Lung (tissue), 12 donors: ENCODE results near the gene NTSR2. TPM values are rescaled to one million over a fixed set of nuclear protein-coding genes. Genes with fewer than 3 reads are reported as not detected.

Experiments
- ATAC-seq: fragments of 200-7000 bp; cut with Tn5 transposase; one replicate; pipeline ENCODE4 v1.9.1; 2020; ENCODE audit warnings: moderate number of reproducible peaks; ENCODE audit not compliant: insufficient read depth, low FRiP score
- DNase-seq, 3 donors: peaks; one replicate each; pipeline ENCODE4 v3.0.0-alpha.2; 2013 to 2017
- H3K27ac ChIP-seq, 2 donors: one replicate each; pipeline ENCODE4 v1.5.1; 2013; ENCODE audit warnings: mild to moderate bottlenecking in 2 of 2, moderate library complexity in 2 of 2, control low read depth in 1 of 2, inconsistent platforms in 1 of 2, low read depth in 1 of 2, low read length in 1 of 2
- H3K27me3 ChIP-seq, 3 donors: one replicate each; pipeline ENCODE4 v1.5.1; 2013; ENCODE audit warnings: low read length in 2 of 3; ENCODE audit not compliant: control insufficient read depth in 3 of 3, insufficient read depth in 3 of 3
- H3K36me3 ChIP-seq, 4 donors: one replicate each; pipeline ENCODE4 v1.5.1; 2013; ENCODE audit warnings: low read length in 4 of 4, mild to moderate bottlenecking in 1 of 4, moderate library complexity in 1 of 4; ENCODE audit not compliant: control insufficient read depth in 4 of 4, insufficient read depth in 4 of 4
- H3K4me1 ChIP-seq, 5 donors: one replicate each; pipeline ENCODE4 v1.5.1; 2013; ENCODE audit warnings: low read length in 5 of 5, mild to moderate bottlenecking in 2 of 5, moderate library complexity in 1 of 5; ENCODE audit not compliant: control insufficient read depth in 5 of 5, insufficient read depth in 5 of 5
- H3K4me3 ChIP-seq: one replicate; pipeline ENCODE4 v1.5.1; 2013; ENCODE audit warnings: mild to moderate bottlenecking, control low read depth, moderate library complexity
- H3K9ac ChIP-seq, 2 donors: one replicate each; pipeline ENCODE4 v1.5.1; 2013; ENCODE audit warnings: low read length in 2 of 2, control low read depth in 1 of 2; ENCODE audit not compliant: insufficient read depth in 1 of 2
- H3K9me3 ChIP-seq, 4 donors: one replicate each; pipeline ENCODE4 v1.5.1; 2013; ENCODE audit warnings: low read length in 3 of 4, mild to moderate bottlenecking in 1 of 4, moderate library complexity in 1 of 4; ENCODE audit not compliant: control insufficient read depth in 4 of 4, insufficient read depth in 3 of 4
- WGBS, 2 donors: extraction: QIAGEN DNeasy Blood & Tissue Kit; methylation state at CpG; one replicate each; pipeline ENCODE4 v1.1.7; 2013; 5-methylcytosine and 5-hydroxymethylcytosine counted together
- polyA plus RNA-seq, 2 donors: library from polyadenylated mRNA; stranded (reverse); fragments of 200-250 nt; gene quantifications; one replicate each; pipeline ENCODE4 v1.2.1, GENCODE V29; 2013
- total RNA-seq, 2 donors: library from RNA; depleted of rRNA in 1 of 2; stranded (reverse); fragments of >200 nt in 1 of 2; gene quantifications; one replicate each; pipeline ENCODE4 v1.2.1, GENCODE V29; 2014 to 2021
- TF ChIP-seq, protein P1 (sequence below): IDR thresholded peaks from 2 replicates; pipeline ENCODE4 v1.5.1; 2012; ENCODE audit warnings: mild to moderate bottlenecking; ENCODE audit errors: control extremely low read depth, extremely low read depth
- donor health status: control.
- donor health status: control.
- donor health status: Bipolar disorder and iron deficiency.
- donor health status: healthy.
- donor health status: DM: yes; HTN: yes; CAD: no.

The NTSR2 gene
- total and polyA plus RNA-seq, 4 donors: not detected

DNA sequence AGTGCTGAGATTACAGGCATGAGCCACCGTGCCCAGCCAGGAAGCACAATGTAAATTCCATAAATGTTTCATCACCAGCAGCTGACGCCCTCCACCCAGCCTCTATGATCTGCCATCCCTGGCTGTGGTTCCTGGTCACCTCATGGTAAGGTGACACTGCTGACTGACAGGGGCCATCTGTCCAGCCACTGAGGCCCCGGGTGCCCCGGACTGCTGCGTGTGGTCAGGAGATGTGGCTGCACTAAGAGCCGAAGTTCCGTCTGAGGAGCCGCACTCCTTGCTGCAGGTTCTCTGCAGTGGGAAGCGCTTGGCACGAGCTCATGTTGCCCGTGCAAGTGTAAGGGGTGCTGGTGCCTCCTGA is 10.9 kb downstream of the NTSR2 start:
- no peak for ATAC-seq
- Histone ChIP-seq H3K27me3 (peaks cover 0 to 4% (median 3%) of the 10 kb centered on the region in 3 donors), H3K4me1 (peaks cover 0 to 2% (median 0%) of the 10 kb centered on the region in 5 donors), H3K4me3 (no peak overlapping the region), H3K9me3 (peaks cover 0 to 12% (median 0%) of the 10 kb centered on the region in 4 donors), H3K9ac (no peak overlapping the region), H3K36me3 (no peaks in the 10 kb centered on the region), H3K27ac (no peak overlapping the region)
- TF ChIP-seq, protein P1, sequence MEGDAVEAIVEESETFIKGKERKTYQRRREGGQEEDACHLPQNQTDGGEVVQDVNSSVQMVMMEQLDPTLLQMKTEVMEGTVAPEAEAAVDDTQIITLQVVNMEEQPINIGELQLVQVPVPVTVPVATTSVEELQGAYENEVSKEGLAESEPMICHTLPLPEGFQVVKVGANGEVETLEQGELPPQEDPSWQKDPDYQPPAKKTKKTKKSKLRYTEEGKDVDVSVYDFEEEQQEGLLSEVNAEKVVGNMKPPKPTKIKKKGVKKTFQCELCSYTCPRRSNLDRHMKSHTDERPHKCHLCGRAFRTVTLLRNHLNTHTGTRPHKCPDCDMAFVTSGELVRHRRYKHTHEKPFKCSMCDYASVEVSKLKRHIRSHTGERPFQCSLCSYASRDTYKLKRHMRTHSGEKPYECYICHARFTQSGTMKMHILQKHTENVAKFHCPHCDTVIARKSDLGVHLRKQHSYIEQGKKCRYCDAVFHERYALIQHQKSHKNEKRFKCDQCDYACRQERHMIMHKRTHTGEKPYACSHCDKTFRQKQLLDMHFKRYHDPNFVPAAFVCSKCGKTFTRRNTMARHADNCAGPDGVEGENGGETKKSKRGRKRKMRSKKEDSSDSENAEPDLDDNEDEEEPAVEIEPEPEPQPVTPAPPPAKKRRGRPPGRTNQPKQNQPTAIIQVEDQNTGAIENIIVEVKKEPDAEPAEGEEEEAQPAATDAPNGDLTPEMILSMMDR: no peak
- DNase-seq: no peak
- WGBS, 2 donors: 79 to 87% methylated on average over 11 of the region's 11 CpGs

GRCh38 chr2:11658208-11659114 is 11.5 kb downstream of the NTSR2 start:
- H3K9me3 ChIP-seq: peaks cover 0 to 12% (median 0%) of the 10 kb centered on the region in 4 donors
- 80% methylated on average over 19 of the region's 19 CpGs for WGBS, 2 donors
- TF ChIP-seq, protein P1: no peak
- H3K27ac ChIP-seq: no peak overlapping the region
- DNase-seq: no peak
- H3K36me3 ChIP-seq: no peaks in the 10 kb centered on the region
- peaks cover 0 to 2% (median 0%) of the 10 kb centered on the region in 5 donors for H3K4me1 ChIP-seq
- H3K27me3 ChIP-seq: peaks cover 0 to 4% (median 3%) of the 10 kb centered on the region in 3 donors
- no peak overlapping the region for H3K9ac ChIP-seq
- H3K4me3 ChIP-seq: no peak overlapping the region
- no peak for ATAC-seq

GRCh38 chr2:11657646-11658045 is 12.3 kb downstream of the NTSR2 start:
- H3K9ac ChIP-seq: no peak overlapping the region
- H3K27me3 ChIP-seq: peaks cover 0 to 4% (median 3%) of the 10 kb centered on the region in 3 donors
- TF ChIP-seq, protein P1: no peak
- peaks cover 0 to 2% (median 0%) of the 10 kb centered on the region in 5 donors for H3K4me1 ChIP-seq
- H3K36me3 ChIP-seq: no peaks in the 10 kb centered on the region
- no peak for ATAC-seq
- no peak for DNase-seq
- peaks cover 0 to 10% (median 0%) of the 10 kb centered on the region in 4 donors for H3K9me3 ChIP-seq
- H3K4me3 ChIP-seq: no peak overlapping the region
- H3K27ac ChIP-seq: no peak overlapping the region
- 86 to 87% methylated on average over 11 of the region's 11 CpGs for WGBS, 2 donors
